PC-9 (cell line): ENCODE data around the gene TPX2.
"Not testable (repeated sequence)": the region's sequence is repeated elsewhere in the genome, so short reads cannot be mapped to it uniquely, and the experiment has no call there.

Source experiments
- EZH2 ChIP-seq: fragments of 200-600 bp; sonication (generic); IDR thresholded peaks from 2 replicates; pipeline ENCODE4 v1.8.0; 2017; ENCODE audit warnings: antibody characterized with exemption, low read depth
- TF ChIP-seq, protein P1 (sequence below): fragments of 200-600 bp; sonication (generic); conservative IDR thresholded peaks from 2 replicates; pipeline ENCODE4 v1.6.1; 2017; ENCODE audit warnings: mixed run types, antibody characterized with exemption, mild to moderate bottlenecking, moderate library complexity

DNA sequence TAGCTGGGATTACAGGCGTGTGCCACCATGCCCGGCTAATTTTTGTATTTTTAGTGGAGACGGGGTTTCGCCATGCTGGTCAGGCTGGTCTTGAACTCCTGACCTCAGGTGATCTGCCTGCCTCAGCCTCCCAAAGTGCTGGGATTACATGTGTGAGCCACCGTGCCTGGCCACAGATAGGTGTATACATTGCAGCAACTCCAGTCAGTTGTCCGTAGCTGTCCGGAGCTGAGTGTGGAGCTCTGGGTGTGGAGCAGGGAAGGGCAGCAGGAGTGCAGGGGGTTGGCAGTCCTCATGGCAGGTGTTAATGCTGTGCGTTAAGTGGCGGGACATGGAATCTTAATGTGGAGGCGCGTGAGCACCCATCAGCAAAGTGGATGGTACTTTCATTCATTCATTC, 88.9 kb downstream of the TPX2 start:
- TF ChIP-seq, protein P1, sequence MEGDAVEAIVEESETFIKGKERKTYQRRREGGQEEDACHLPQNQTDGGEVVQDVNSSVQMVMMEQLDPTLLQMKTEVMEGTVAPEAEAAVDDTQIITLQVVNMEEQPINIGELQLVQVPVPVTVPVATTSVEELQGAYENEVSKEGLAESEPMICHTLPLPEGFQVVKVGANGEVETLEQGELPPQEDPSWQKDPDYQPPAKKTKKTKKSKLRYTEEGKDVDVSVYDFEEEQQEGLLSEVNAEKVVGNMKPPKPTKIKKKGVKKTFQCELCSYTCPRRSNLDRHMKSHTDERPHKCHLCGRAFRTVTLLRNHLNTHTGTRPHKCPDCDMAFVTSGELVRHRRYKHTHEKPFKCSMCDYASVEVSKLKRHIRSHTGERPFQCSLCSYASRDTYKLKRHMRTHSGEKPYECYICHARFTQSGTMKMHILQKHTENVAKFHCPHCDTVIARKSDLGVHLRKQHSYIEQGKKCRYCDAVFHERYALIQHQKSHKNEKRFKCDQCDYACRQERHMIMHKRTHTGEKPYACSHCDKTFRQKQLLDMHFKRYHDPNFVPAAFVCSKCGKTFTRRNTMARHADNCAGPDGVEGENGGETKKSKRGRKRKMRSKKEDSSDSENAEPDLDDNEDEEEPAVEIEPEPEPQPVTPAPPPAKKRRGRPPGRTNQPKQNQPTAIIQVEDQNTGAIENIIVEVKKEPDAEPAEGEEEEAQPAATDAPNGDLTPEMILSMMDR = not testable (repeated sequence)
- TF ChIP-seq EZH2 = not testable (repeated sequence)
